ENCODE data around the gene NUDT8. TPM values are rescaled to one million over a fixed set of nuclear protein-coding genes. Genes with fewer than 3 reads are reported as not detected.

Gene NUDT8
- total RNA-seq, 1 donor from 2014 or later, result 6.8 TPM

DNA sequence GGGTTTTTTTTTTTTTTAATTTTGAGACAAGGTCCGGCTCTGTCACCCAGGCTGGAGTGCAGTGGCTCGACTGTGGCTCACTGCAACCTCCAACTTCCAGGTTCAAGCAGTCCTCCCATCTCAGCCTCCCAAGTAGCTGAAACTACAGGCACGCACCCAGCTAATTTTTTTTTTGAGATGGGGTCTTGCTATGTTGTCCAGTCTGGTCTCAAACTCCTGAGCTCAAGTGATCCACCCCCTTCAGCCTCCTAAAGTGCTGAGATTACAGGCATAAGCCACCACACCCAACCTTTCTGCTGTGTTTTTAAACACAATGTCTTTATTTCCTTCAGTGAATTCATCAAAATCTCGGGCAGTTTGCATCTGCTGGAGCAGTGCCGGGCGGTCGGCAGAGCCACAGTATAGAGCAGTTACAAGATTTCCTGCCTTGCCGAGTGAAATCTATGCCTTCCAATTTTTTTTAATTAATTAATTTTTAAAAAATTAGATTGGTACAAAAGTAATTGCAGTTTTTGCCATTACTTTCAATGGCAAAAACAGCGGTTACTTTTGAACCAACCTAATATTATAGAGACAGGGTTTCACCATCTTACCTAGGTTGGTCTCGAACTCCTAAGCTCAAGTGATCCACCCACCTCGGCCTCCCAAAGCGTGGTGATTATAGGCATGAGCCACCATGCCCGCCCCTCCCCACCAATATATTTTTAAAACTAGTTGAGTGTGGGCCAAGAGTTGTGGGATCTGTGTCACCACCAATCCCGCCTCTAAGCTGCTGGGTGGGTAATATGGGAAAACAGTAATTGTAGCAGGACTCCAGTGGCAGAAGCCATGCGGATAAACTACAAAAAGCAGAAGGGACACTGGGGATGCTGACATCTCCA, 23.5 kb upstream of the NUDT8 start:
- DNase-seq (ENCODE audit: low spot score), result no peak
- Mint-ChIP-seq H3K27me3 (ENCODE audit: unreplicated experiment) (peaks cover 5% of the 10 kb centered on the region), H3K27ac (ENCODE audit: unreplicated experiment) (no peak overlapping the region), H3K9me3 (ENCODE audit: unreplicated experiment) (no peaks in the 10 kb centered on the region), H3K4me1 (ENCODE audit: unreplicated experiment) (no peaks in the 10 kb centered on the region), H3K4me3 (ENCODE audit: unreplicated experiment) (no peak overlapping the region), H3K36me3 (ENCODE audit: low read depth, unreplicated experiment) (no peaks in the 10 kb centered on the region)
- TF ChIP-seq, protein P1, sequence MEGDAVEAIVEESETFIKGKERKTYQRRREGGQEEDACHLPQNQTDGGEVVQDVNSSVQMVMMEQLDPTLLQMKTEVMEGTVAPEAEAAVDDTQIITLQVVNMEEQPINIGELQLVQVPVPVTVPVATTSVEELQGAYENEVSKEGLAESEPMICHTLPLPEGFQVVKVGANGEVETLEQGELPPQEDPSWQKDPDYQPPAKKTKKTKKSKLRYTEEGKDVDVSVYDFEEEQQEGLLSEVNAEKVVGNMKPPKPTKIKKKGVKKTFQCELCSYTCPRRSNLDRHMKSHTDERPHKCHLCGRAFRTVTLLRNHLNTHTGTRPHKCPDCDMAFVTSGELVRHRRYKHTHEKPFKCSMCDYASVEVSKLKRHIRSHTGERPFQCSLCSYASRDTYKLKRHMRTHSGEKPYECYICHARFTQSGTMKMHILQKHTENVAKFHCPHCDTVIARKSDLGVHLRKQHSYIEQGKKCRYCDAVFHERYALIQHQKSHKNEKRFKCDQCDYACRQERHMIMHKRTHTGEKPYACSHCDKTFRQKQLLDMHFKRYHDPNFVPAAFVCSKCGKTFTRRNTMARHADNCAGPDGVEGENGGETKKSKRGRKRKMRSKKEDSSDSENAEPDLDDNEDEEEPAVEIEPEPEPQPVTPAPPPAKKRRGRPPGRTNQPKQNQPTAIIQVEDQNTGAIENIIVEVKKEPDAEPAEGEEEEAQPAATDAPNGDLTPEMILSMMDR (IDR thresholded peaks at IDR 0.05; ENCODE audit: unreplicated experiment), result no peak

DNA sequence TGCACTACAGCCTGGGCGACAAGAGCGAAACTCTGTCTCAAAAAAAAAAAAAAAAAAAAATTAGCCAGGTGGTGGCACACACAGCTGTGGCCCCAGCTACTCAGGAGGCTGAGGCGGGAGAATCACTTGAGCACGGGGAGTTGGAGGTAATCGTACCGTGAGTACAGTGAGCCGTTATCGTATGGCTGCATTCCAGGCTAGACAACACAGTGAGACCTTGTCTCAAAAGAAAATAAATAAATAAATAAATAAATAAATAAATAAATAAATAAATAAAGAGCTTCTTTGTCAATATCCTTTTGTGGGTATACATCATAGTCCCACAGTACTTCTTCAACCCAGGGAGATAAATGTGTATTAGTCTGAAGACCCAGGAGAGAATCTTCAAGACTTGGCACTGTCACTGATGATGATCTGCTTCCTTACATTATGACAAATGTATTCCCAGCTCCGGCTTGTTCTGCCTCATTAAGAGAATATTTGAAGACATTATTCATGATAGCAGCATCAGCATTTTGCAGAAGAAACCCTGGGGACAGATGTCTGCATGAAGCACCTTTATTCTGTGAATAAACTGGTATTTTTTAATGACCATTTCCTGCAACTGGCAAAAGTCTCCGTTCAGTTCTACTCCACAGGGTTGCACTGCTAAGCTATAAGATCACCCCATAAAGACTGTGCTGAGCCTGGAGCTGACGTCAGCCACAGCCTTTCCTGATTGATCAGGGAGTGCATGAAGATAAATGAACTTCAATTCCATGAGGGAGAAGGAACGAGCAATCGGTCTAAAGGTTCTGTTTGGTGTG, 22.4 kb upstream of the NUDT8 start:
- no peak for DNase-seq (ENCODE audit: low spot score)
- Mint-ChIP-seq H3K4me1 (ENCODE audit: unreplicated experiment) (no peaks in the 10 kb centered on the region), H3K36me3 (ENCODE audit: low read depth, unreplicated experiment) (no peaks in the 10 kb centered on the region), H3K27ac (ENCODE audit: unreplicated experiment) (no peak overlapping the region), H3K27me3 (ENCODE audit: unreplicated experiment) (peaks cover 5% of the 10 kb centered on the region), H3K4me3 (ENCODE audit: unreplicated experiment) (no peak overlapping the region), H3K9me3 (ENCODE audit: unreplicated experiment) (no peaks in the 10 kb centered on the region)
- TF ChIP-seq, protein P1 (IDR thresholded peaks at IDR 0.05; ENCODE audit: unreplicated experiment), result no peak

DNA sequence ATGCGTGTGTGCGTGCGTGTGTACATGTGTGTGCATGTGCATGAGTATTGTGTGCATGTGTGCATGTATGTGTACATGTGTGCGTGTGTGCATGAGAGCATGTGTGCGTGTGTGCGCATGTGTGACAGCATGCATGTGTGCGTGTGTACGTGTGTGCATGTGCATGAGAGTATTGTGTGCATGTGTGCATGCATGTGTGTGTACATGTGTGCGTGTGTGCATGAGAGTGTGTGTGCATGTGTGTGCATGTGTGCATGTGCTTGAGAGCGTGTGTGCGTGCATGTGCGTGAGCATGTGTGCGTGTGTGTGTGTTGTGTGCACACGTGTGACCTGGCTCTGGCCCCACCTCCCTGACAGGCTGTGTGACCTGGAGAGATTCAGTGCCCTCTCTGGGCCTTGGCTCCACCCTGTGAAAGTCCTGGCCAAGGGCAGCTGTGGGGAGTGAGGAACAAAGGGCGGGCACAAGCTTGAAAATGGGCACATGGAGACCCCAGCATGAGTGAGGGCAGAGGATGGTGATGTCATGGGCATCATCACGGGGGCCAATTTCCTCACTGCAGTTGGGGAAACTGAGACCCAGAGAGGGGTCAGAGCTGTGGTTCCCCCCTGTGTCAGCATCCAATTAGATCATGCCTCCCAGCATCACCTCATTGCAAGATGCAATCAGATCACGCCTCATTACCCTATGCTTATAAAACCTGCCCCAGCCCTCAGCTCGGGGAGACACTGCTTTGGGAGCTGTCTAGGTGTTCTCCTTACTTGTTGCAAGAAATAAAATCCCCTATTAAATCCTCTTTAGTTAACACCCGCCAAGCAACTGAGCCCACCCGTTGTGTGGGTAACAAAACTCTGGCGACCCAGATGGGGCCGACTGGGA, 20.1 kb upstream of the NUDT8 start:
- H3K4me3 Mint-ChIP-seq (ENCODE audit: unreplicated experiment), result no peak overlapping the region
- peaks cover 9% of the 10 kb centered on the region for H3K27me3 Mint-ChIP-seq (ENCODE audit: unreplicated experiment)
- peaks cover 6% of the 10 kb centered on the region for H3K36me3 Mint-ChIP-seq (ENCODE audit: low read depth, unreplicated experiment)
- H3K9me3 Mint-ChIP-seq (ENCODE audit: unreplicated experiment), result no peaks in the 10 kb centered on the region
- DNase-seq (ENCODE audit: low spot score), result no peak
- no peak overlapping the region for H3K27ac Mint-ChIP-seq (ENCODE audit: unreplicated experiment)
- no peaks in the 10 kb centered on the region for H3K4me1 Mint-ChIP-seq (ENCODE audit: unreplicated experiment)
- TF ChIP-seq, protein P1 (IDR thresholded peaks at IDR 0.05; ENCODE audit: unreplicated experiment), result no peak

DNA sequence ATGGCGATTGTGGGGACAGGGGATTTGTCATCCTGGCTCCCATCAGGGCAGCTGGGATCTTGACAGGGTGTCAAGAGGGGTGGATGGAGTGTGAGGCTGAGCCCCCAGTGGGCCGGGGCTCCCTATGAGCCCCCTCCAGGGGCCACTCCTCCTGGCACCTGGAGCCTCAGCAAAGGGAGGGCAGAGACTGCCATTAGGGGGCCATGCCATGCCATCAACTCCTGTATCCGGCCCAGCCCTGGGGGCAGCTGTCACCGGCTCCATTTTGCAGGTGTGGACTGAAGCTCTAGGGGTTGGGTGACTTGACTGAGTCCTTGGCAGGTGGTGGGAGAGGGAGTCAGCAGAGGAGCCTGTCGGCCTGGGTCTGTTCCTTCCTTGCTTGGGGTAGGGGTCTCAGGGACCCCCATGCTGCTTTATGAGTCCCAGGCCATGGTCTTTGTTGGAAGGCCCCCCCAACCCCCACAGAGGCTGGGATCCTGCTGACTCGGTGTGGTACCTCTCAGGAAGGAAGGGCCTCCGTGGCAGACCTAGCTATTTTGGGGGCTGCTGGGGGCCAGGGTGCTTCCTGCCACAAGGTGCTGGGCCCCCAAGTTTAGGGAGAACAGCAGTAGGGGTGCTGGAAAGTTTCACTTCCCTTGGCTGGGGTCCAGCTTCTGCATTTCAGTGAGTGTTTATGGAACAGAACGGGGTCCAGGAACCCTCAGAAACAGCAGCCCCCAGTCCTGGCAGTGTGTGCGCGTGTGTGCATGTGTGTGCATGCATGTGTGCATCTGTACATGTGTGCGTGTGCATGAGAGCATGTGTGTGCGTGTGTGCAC, 19.3 kb upstream of the NUDT8 start:
- no peak overlapping the region for H3K27ac Mint-ChIP-seq (ENCODE audit: unreplicated experiment)
- H3K9me3 Mint-ChIP-seq (ENCODE audit: unreplicated experiment), result no peaks in the 10 kb centered on the region
- H3K4me3 Mint-ChIP-seq (ENCODE audit: unreplicated experiment), result no peak overlapping the region
- peaks cover 6% of the 10 kb centered on the region for H3K36me3 Mint-ChIP-seq (ENCODE audit: low read depth, unreplicated experiment)
- TF ChIP-seq, protein P1 (IDR thresholded peaks at IDR 0.05; ENCODE audit: unreplicated experiment), result no peak
- H3K4me1 Mint-ChIP-seq (ENCODE audit: unreplicated experiment), result no peaks in the 10 kb centered on the region
- DNase-seq (ENCODE audit: low spot score), result no peak
- H3K27me3 Mint-ChIP-seq (ENCODE audit: unreplicated experiment), result peaks cover 9% of the 10 kb centered on the region
